Parathyroid adenoma (tissue), 2 donors: ENCODE measurements around the gene CA5B.

Experiments
- H2AFZ ChIP-seq: fragments of 300-600 bp; sonication (generic); one replicate; pipeline ENCODE4 v1.7.0; 2017; ENCODE audit warnings: antibody characterized with exemption, mild to moderate bottlenecking
- H3K27ac ChIP-seq: fragments of 300-600 bp; sonication (generic); one replicate; pipeline ENCODE4 v1.7.0; 2017
- H3K27me3 ChIP-seq: fragments of 300-600 bp; sonication (generic); one replicate; pipeline ENCODE4 v1.7.0; 2017; ENCODE audit warnings: low read length; ENCODE audit not compliant: control insufficient read depth, insufficient read depth
- H3K36me3 ChIP-seq: fragments of 300-600 bp; sonication (generic); one replicate; pipeline ENCODE4 v1.7.0; 2017; ENCODE audit warnings: low read length; ENCODE audit not compliant: control insufficient read depth, insufficient read depth
- H3K4me1 ChIP-seq: fragments of 300-600 bp; sonication (generic); one replicate; pipeline ENCODE4 v1.7.0; 2017; ENCODE audit warnings: control low read depth
- H3K4me2 ChIP-seq: fragments of 300-600 bp; sonication (generic); one replicate; pipeline ENCODE4 v1.7.0; 2017; ENCODE audit warnings: low read length
- H3K4me3 ChIP-seq: fragments of 300-600 bp; sonication (generic); one replicate; pipeline ENCODE4 v1.7.0; 2017; ENCODE audit warnings: low read depth, low read length
- H3K79me2 ChIP-seq: fragments of 300-600 bp; sonication (generic); one replicate; pipeline ENCODE4 v1.7.0; 2017; ENCODE audit warnings: control low read depth
- H3K9ac ChIP-seq: fragments of 300-600 bp; sonication (generic); one replicate; pipeline ENCODE4 v1.7.0; 2017; ENCODE audit warnings: mild to moderate bottlenecking
- H3K9me3 ChIP-seq: fragments of 300-600 bp; sonication (generic); one replicate; pipeline ENCODE4 v1.7.0; 2017; ENCODE audit warnings: low read length; ENCODE audit not compliant: control insufficient read depth
- CTCF ChIP-seq: fragments of 300-600 bp; sonication (generic); IDR thresholded peaks from one replicate; pipeline ENCODE4 v1.7.0; 2017; ENCODE audit warnings: antibody characterized with exemption, mild to moderate bottlenecking
- donor health status: primary hyperparathyroidism.

Gene CA5B

GRCh38 chrX:15785176-15785750 lies 47.2 kb downstream of the CA5B start:
- Histone ChIP-seq H3K79me2 (no peaks in the 10 kb centered on the region), H3K9ac (no peak overlapping the region), H2AFZ (no peak overlapping the region), H3K9me3 (no peaks in the 10 kb centered on the region), H3K27me3 (no peaks in the 10 kb centered on the region), H3K4me2 (no peak overlapping the region), H3K36me3 (no peaks in the 10 kb centered on the region), H3K27ac (no peak overlapping the region), H3K4me1 (no peaks in the 10 kb centered on the region), H3K4me3 (no peak overlapping the region)
- TF ChIP-seq CTCF: no peak

GRCh38 chrX:15786915-15787314 lies 48.8 kb downstream of the CA5B start:
- Histone ChIP-seq H3K9me3 (no peaks in the 10 kb centered on the region), H3K36me3 (no peaks in the 10 kb centered on the region), H3K4me3 (no peak overlapping the region), H3K9ac (no peak overlapping the region), H3K4me1 (no peaks in the 10 kb centered on the region), H2AFZ (no peak overlapping the region), H3K27me3 (no peaks in the 10 kb centered on the region), H3K27ac (no peak overlapping the region), H3K4me2 (no peak overlapping the region), H3K79me2 (no peaks in the 10 kb centered on the region)
- TF ChIP-seq CTCF: no peak

GRCh38 chrX:15789979-15790768 lies 52.1 kb downstream of the CA5B start, which contains the start of gene ZRSR2:
TSS of gene ZRSR2 (plus strand) at chrX:15790484. CDS start at chrX:15790496, 12 bp downstream.
- Histone ChIP-seq H3K9me3 (no peaks in the 10 kb centered on the region), H3K79me2 (no peaks in the 10 kb centered on the region), H3K4me1 (no peaks in the 10 kb centered on the region), H3K9ac (no peak within 1 kb of the TSS), H3K4me3 (peak within 1 kb of the TSS; percentile 72), H3K4me2 (peak within 1 kb of the TSS; percentile 75), H2AFZ (peak within 1 kb of the TSS; percentile 63), H3K27ac (peak within 1 kb of the TSS; percentile 76), H3K27me3 (no peaks in the 10 kb centered on the region), H3K36me3 (no peaks in the 10 kb centered on the region)
- no peak for TF ChIP-seq CTCF

- Histone ChIP-seq H3K9ac (no peak overlapping the region), H3K4me3 (peak overlapping the region; percentile 72), H3K27ac (peak overlapping the region; percentile 76), H3K36me3 (no peaks in the 10 kb centered on the region), H3K4me1 (no peaks in the 10 kb centered on the region), H3K27me3 (no peaks in the 10 kb centered on the region), H3K79me2 (no peaks in the 10 kb centered on the region), H3K9me3 (no peaks in the 10 kb centered on the region), H2AFZ (peak overlapping the region; percentile 63), H3K4me2 (peak overlapping the region; percentile 75)
- no peak for TF ChIP-seq CTCF
These were observed 52.8 kb downstream of the CA5B start for GRCh38 chrX:15790769-15791290.
